ENCODE data around the gene MARCHF2. TPM values are rescaled to one million over a fixed set of nuclear protein-coding genes. Genes with fewer than 3 reads are reported as not detected.
A peak's percentile ranks its signal among the peaks of the same experiment; 100 is the strongest.

MARCHF2 gene
- total RNA-seq, 1 donor from 2014 or later, result 84.0 TPM

- Histone ChIP-seq H3K27me3 (ENCODE audit: control insufficient read depth, insufficient read depth, low read length) (no peaks in the 10 kb centered on the region), H3K4me3 (ENCODE audit: low read depth, low read length) (no peak overlapping the region), H3K36me3 (ENCODE audit: control insufficient read depth, insufficient read depth, low read length) (no peaks in the 10 kb centered on the region)
- TF ChIP-seq CTCF (IDR thresholded peaks at IDR 0.05; ENCODE audit: insufficient read depth, low read length, severe bottlenecking), result no peak
- peak; percentile 62 for FAIRE-seq
- no peak for DNase-seq (ENCODE audit: low read depth)
Observed at GRCh38 chr19:8426283-8426682, 13.2 kb downstream of the MARCHF2 start.

- FAIRE-seq (no peak), DNase-seq (ENCODE audit: low read depth) (no peak)
- no peaks in the 10 kb centered on the region for H3K27me3 ChIP-seq (ENCODE audit: control insufficient read depth, insufficient read depth, low read length)
- no peaks in the 10 kb centered on the region for H3K36me3 ChIP-seq (ENCODE audit: control insufficient read depth, insufficient read depth, low read length)
- TF ChIP-seq CTCF (IDR thresholded peaks at IDR 0.05; ENCODE audit: insufficient read depth, low read length, severe bottlenecking), result no peak
- H3K4me3 ChIP-seq (ENCODE audit: low read depth, low read length), result no peak overlapping the region
Observed at GRCh38 chr19:8429044-8429443, 15.9 kb downstream of the MARCHF2 start.

GRCh38 chr19:8429826-8430225 is 16.7 kb downstream of the MARCHF2 start:
- TF ChIP-seq CTCF (IDR thresholded peaks at IDR 0.05; ENCODE audit: insufficient read depth, low read length, severe bottlenecking), result no peak
- Histone ChIP-seq H3K4me3 (ENCODE audit: low read depth, low read length) (no peak overlapping the region), H3K36me3 (ENCODE audit: control insufficient read depth, insufficient read depth, low read length) (no peaks in the 10 kb centered on the region), H3K27me3 (ENCODE audit: control insufficient read depth, insufficient read depth, low read length) (no peaks in the 10 kb centered on the region)
- no peak for FAIRE-seq
- no peak for DNase-seq (ENCODE audit: low read depth)

- FAIRE-seq, result no peak
- Histone ChIP-seq H3K4me3 (ENCODE audit: low read depth, low read length) (no peak overlapping the region), H3K27me3 (ENCODE audit: control insufficient read depth, insufficient read depth, low read length) (no peaks in the 10 kb centered on the region), H3K36me3 (ENCODE audit: control insufficient read depth, insufficient read depth, low read length) (no peaks in the 10 kb centered on the region)
- TF ChIP-seq CTCF (IDR thresholded peaks at IDR 0.05; ENCODE audit: insufficient read depth, low read length, severe bottlenecking), result no peak
- no peak for DNase-seq (ENCODE audit: low read depth)
Observed at GRCh38 chr19:8430650-8431049, 17.5 kb downstream of the MARCHF2 start.

GRCh38 chr19:8438236-8438635 is 25.1 kb downstream of the MARCHF2 start:
- no peak for TF ChIP-seq CTCF (IDR thresholded peaks at IDR 0.05; ENCODE audit: insufficient read depth, low read length, severe bottlenecking)
- H3K36me3 ChIP-seq (ENCODE audit: control insufficient read depth, insufficient read depth, low read length), result no peaks in the 10 kb centered on the region

More at GRCh38 chr19:8438236-8438635, 25.1 kb downstream of the MARCHF2 start:
- no peak for FAIRE-seq
- Histone ChIP-seq H3K27me3 (ENCODE audit: control insufficient read depth, insufficient read depth, low read length) (no peaks in the 10 kb centered on the region), H3K4me3 (ENCODE audit: low read depth, low read length) (no peak overlapping the region)
- no peak for DNase-seq (ENCODE audit: low read depth)
